Large intestine (tissue), 3 donors: ENCODE results near the gene PFDN2. TPM values are rescaled to one million over a fixed set of nuclear protein-coding genes. Genes with fewer than 3 reads are reported as not detected.

ENCODE experiments used
- DNase-seq, 2 donors: peaks; one replicate each; pipeline versions ENCODE4 v3.0.0 to v3.0.0-alpha.2; 2013
- H3K27ac ChIP-seq: one replicate; pipeline ENCODE4 v1.5.1; 2013; ENCODE audit warnings: low read length
- H3K27me3 ChIP-seq: 2 replicates; pipeline ENCODE4 v1.6.1; 2013; ENCODE audit warnings: low read length; ENCODE audit not compliant: control insufficient read depth, insufficient read depth
- H3K36me3 ChIP-seq: 2 replicates; pipeline ENCODE4 v1.6.1; 2013; ENCODE audit warnings: low read length; ENCODE audit not compliant: control insufficient read depth, insufficient read depth
- H3K4me1 ChIP-seq: one replicate; pipeline ENCODE4 v1.6.1; 2013; ENCODE audit warnings: low read length; ENCODE audit not compliant: control insufficient read depth, insufficient read depth
- H3K4me3 ChIP-seq: one replicate; pipeline ENCODE4 v1.5.1; 2013; ENCODE audit warnings: low read length
- H3K9me3 ChIP-seq: one replicate; pipeline ENCODE4 v1.6.1; 2013; ENCODE audit warnings: mild to moderate bottlenecking, low read depth, low read length, moderate library complexity; ENCODE audit not compliant: control insufficient read depth
- WGBS: methylation state at CpG from one replicate; pipeline ENCODE4 v1.1.5; 2013; ENCODE audit warnings: low lambda C conversion rate; ENCODE audit not compliant: insufficient coverage; 5-methylcytosine and 5-hydroxymethylcytosine counted together
- polyA plus RNA-seq: library from polyadenylated mRNA; unstranded; fragments of 120-200 nt; gene quantifications from one replicate; pipeline ENCODE4 v1.2.1, GENCODE V29; 2013

PFDN2 gene
- polyA plus RNA-seq, 1 donor = 72.5 TPM

- DNase-seq = no peak
- H3K4me3 ChIP-seq = no peak overlapping the region
- H3K36me3 ChIP-seq = no peaks in the 10 kb centered on the region
- WGBS = no CpG with 5 or more reads among the region's 2 CpGs
- H3K4me1 ChIP-seq = peaks cover 32% of the 10 kb centered on the region
- H3K27ac ChIP-seq = no peak overlapping the region
- H3K27me3 ChIP-seq = peaks cover 15% of the 10 kb centered on the region
- peaks cover 5% of the 10 kb centered on the region for H3K9me3 ChIP-seq
Observed at GRCh38 chr1:161082483-161082882, 35.4 kb downstream of the PFDN2 start.

- no CpG with 5 or more reads among the region's 5 CpGs for WGBS
- H3K4me3 ChIP-seq = no peak overlapping the region
- H3K27me3 ChIP-seq = peaks cover 15% of the 10 kb centered on the region
- H3K27ac ChIP-seq = no peak overlapping the region
- no peak for DNase-seq
- H3K9me3 ChIP-seq = peaks cover 5% of the 10 kb centered on the region
- H3K4me1 ChIP-seq = peaks cover 31% of the 10 kb centered on the region
- no peaks in the 10 kb centered on the region for H3K36me3 ChIP-seq
Observed at GRCh38 chr1:161081519-161081918, 36.3 kb downstream of the PFDN2 start.

- H3K36me3 ChIP-seq = no peaks in the 10 kb centered on the region
- H3K4me1 ChIP-seq = peaks cover 26% of the 10 kb centered on the region
- no peak overlapping the region for H3K4me3 ChIP-seq
- WGBS = no CpG with 5 or more reads among the region's 5 CpGs
- no peak overlapping the region for H3K27ac ChIP-seq
- DNase-seq = peak in 1 of 2 donors; percentile 1
- H3K9me3 ChIP-seq = peaks cover 5% of the 10 kb centered on the region
- H3K27me3 ChIP-seq = peaks cover 15% of the 10 kb centered on the region
Observed at GRCh38 chr1:161080441-161081405, 37.1 kb downstream of the PFDN2 start.

DNA sequence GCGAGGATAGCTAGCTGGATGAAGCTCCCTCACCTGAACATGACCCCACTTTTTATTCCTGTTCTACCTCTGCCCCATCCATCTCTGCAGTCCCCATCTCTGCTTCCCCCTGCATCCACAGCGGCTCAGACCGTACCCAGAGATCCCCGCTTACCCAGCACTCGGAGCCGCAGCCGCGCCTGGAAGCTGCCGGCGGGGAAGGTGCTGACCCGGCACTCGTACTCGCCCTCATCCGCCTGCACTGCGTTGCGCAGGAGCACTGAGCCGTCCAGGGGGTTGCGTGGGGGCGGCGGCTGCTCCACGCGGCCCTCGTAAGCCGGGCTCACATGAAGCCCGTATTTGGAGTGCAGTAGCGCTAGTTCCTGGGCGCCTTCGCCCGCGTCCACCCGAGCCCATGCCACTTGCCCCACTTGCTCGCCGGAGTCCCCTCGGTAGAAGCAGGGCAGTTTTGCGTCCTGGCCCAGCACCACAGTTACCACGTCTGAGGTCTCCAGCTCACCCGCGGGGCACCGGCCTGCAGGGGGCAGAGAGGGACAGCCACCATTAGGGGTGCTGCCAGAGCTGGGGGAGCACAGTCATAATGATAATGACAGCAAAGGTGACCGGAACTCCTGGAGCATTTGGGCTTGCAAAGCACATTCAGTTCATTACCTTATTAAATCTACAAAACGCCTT lies 38.3 kb downstream of the PFDN2 start:
- WGBS = 100% methylated on average over 1 of the region's 41 CpGs

DNA sequence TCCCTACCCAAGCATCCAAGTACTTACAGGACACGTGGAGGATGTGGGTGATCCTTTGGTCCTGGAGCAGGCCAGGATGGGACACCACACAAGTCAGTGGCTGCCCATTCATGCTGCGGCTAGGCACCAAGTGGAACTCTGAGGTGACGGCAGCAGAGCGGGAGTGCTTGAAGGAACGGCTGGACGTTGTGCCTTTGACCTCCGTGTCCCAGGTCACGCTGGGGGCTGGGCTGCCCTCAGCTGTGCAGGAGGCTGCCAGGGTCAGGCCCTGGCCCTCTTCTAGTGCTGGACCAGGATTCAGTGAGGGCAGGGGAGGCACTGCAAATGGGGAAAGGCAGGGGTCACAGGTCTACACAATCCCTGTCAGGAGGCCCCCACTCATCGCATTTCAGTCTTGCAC lies 40.4 kb downstream of the PFDN2 start:
- no peak overlapping the region for H3K27ac ChIP-seq
- no peak overlapping the region for H3K4me3 ChIP-seq
- no peak for DNase-seq
- no CpG with 5 or more reads among the region's 9 CpGs for WGBS
- no peaks in the 10 kb centered on the region for H3K4me1 ChIP-seq
- H3K27me3 ChIP-seq = peaks cover 15% of the 10 kb centered on the region
- H3K36me3 ChIP-seq = no peaks in the 10 kb centered on the region
- H3K9me3 ChIP-seq = peaks cover 5% of the 10 kb centered on the region

More for the DNA sequence above, 38.3 kb downstream of the PFDN2 start:
- peaks cover 15% of the 10 kb centered on the region for H3K27me3 ChIP-seq
- H3K36me3 ChIP-seq = no peaks in the 10 kb centered on the region
- H3K4me1 ChIP-seq = peaks cover 19% of the 10 kb centered on the region
- H3K4me3 ChIP-seq = no peak overlapping the region
- no peak overlapping the region for H3K27ac ChIP-seq
- peaks cover 5% of the 10 kb centered on the region for H3K9me3 ChIP-seq
- peak in 1 of 2 donors; percentile 1 for DNase-seq

- Histone ChIP-seq H3K4me3 (no peak overlapping the region), H3K27me3 (peaks cover 15% of the 10 kb centered on the region), H3K9me3 (peaks cover 5% of the 10 kb centered on the region), H3K4me1 (no peaks in the 10 kb centered on the region), H3K36me3 (no peaks in the 10 kb centered on the region), H3K27ac (no peak overlapping the region)
- no peak for DNase-seq
Observed at GRCh38 chr1:161076410-161076809, 41.4 kb downstream of the PFDN2 start.

DNA sequence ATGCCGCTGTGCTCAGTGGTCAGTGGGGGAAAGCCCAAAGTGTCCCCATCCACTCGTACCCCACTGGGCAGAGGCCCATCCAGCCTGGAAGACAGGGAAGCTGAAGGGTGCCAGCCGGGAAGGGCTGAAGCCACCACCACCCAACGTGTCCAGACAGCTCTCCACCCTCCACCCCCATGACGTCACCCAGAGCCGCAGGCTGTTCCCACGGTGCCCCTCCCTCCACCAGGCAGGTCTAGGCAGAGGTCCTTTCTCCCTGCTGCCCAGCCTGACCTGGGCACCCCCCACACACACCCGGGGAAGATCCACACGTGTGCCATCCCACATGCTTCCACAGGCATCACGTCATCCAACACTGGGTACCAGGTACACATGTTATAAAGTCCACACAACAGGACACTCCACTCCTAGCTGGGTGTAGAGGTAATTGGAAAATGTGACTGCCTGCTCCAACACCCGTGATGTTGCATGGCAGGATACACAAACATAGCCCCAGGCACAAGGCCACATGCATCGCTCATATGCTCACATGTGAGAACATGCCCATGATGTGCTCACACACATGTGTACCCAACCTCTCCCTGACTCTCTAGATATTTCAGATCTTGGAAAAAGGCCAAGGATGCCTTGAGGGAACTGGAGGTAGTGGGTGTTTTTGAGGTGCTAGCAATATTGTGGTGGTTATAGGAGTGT lies 43.0 kb downstream of the PFDN2 start:
- no peak overlapping the region for H3K4me3 ChIP-seq
- peaks cover 10% of the 10 kb centered on the region for H3K27me3 ChIP-seq
- WGBS = no CpG with 5 or more reads among the region's 12 CpGs
- no peaks in the 10 kb centered on the region for H3K4me1 ChIP-seq
- peaks cover 5% of the 10 kb centered on the region for H3K9me3 ChIP-seq
- H3K36me3 ChIP-seq = no peaks in the 10 kb centered on the region
- DNase-seq = no peak
- H3K27ac ChIP-seq = no peak overlapping the region

GRCh38 chr1:161073474-161074121 lies 44.2 kb downstream of the PFDN2 start:
- Histone ChIP-seq H3K9me3 (no peaks in the 10 kb centered on the region), H3K4me3 (no peak overlapping the region), H3K4me1 (no peaks in the 10 kb centered on the region), H3K36me3 (no peaks in the 10 kb centered on the region), H3K27ac (no peak overlapping the region), H3K27me3 (no peaks in the 10 kb centered on the region)
- WGBS = no CpG with 5 or more reads among the region's 7 CpGs
- no peak for DNase-seq

DNA sequence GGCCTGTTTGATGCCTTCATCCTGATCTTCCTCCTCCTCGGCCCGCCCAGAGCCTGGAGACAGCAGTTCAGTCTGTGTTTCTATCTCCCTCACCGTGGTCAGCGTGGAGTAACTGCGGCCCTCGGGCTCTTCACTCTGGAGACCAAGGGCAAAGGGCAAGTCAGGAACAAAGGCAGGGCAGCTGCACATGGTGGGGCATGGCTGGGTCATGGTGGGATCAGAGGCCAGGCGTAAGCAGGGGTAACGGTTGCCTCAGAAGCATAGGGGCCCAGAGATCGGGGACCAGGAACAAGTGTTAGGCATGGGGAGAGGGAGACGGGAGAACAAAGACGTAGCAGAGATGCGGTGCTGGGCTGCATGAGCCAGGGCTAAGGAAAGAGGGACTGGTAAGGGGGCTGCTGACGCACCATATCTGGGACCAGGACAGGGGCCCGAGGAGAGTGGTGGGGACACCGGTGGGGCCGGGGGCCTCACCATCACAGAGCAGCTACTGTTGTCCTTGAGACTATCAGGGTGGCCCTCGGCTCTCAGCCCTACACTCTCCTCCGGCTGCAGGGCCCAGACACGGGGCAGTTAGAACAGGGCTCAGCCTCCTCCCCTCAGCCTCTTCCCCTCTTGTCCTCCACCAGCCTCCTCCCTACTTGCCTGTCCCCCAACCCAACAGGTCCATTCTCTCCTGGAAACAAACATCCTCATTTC lies 44.9 kb downstream of the PFDN2 start:
- H3K27me3 ChIP-seq = no peaks in the 10 kb centered on the region
- H3K27ac ChIP-seq = no peak overlapping the region
- no peaks in the 10 kb centered on the region for H3K36me3 ChIP-seq
- no peaks in the 10 kb centered on the region for H3K9me3 ChIP-seq
- no peaks in the 10 kb centered on the region for H3K4me1 ChIP-seq
- no CpG with 5 or more reads among the region's 19 CpGs for WGBS
- H3K4me3 ChIP-seq = no peak overlapping the region
- no peak for DNase-seq
